GM18907 (cell line): ENCODE measurements around the gene SYPL1.

Source experiments
- ATAC-seq: cut with Tn5 transposase; IDR thresholded peaks from one replicate; pipeline ENCODE4 v1.9.1; 2021; ENCODE audit warnings: mild to moderate bottlenecking, moderate library complexity; ENCODE audit not compliant: unreplicated experiment

The SYPL1 gene

GRCh38 chr7:106122713-106123112, 10.6 kb upstream of the SYPL1 start:
- ATAC-seq = no peak

- no peak for ATAC-seq
Measured at GRCh38 chr7:106121189-106121810, 9.2 kb upstream of the SYPL1 start.

GRCh38 chr7:106120500-106120899, 8.4 kb upstream of the SYPL1 start:
- no peak for ATAC-seq

DNA sequence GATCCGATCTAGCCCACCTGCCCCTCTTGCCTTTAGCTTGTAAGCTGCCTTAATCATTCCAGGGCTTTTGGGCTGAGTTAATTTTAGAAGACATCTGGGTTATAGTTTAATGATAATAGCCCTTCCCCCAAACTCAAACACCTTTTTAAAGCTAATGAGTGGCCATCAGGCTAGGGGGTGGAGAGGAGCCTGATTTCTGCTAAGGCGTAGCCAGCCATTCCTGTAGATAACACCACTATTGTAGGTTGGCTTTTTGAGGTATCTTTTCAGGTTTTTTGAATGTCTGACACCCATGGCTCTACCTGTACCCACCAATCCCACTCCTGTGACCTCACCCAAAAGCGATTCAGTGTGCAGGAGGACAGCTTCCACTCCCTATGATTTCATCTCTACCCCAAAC, 7.6 kb upstream of the SYPL1 start:
- no peak for ATAC-seq

GRCh38 chr7:106117786-106118544, 5.9 kb upstream of the SYPL1 start:
- no peak for ATAC-seq

- ATAC-seq = no peak
Measured at GRCh38 chr7:106116161-106116704, 4.1 kb upstream of the SYPL1 start.

GRCh38 chr7:106114716-106115383, 2.7 kb upstream of the SYPL1 start:
- no peak for ATAC-seq

GRCh38 chr7:106112972-106113421, 885 bp upstream of the SYPL1 start:
- no peak for ATAC-seq

DNA sequence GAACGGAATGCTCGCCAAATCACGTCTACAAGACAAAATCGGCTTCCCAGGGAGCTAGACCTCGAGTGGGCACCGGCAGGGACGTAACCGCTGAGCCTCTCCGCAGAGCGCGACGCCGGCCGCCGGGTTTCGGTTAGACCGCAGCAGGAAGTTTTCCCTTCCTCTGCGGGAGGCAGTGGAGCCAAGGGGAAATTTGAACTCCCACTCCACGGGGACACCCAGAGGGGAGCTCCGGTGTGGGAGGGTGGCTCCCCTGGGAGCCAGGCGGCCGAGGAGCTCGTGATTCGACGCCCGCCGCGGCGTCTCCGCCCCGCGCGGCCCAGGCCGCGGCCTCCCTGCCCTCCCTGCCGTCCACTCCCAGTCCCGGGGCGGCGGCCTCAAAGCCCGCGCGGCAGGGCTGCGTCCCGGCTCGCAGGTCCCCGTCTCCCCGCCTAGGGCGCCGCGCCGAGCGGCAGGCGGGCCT, 426 bp downstream of the SYPL1 start:
- peak; percentile 45 for ATAC-seq

DNA sequence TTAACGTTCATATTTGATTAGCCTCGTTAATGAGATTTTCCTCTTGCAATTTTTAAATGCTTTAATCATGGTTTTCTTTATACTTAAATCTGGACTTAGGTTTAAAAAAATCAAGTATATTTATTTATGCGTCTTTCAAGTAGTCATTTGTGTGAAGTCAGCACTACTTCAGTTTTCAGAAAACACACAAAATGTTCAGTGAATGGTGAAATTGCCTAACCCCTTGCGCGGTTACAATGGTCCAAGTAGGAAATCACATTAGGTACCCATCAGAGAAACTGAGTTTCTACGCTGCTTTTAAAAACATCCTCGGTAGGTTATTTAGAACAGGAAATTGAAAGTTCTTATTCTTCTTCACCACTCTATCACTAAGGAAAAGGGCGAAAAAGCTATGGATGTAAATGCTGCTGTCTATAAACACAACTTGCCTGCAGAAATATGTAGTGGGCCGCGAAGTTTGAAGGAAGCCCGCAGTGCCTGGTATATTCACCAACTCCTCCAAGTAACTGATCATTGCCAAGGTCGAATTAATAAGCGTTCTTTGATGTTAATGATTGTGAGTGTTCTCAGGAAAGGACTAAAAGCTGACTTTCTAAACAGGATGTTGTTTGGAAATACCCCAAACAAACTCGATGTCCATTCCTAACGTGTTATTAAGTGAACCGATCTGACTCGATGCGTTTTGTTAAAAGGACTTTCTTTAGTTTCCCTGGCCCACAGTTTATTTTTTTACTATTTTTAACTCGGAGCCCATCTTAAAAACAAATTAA, 1.0 kb downstream of the SYPL1 start:
- no peak for ATAC-seq

DNA sequence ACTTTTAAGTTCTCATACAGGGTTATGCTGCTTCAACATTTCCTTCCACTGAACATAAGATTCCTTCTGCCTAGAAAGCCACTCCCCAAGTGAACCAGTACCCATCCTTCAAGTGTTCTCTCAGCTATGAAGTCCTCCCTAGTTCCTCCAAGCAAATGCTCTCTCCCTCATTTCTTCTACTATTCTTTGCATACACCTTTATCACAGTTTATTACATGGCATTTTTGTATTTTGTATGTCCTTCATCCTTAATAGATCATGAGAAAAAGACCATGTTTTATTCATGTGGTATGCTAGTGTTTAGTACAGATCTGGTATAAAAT, 1.9 kb downstream of the SYPL1 start:
- ATAC-seq = no peak

GRCh38 chr7:106109521-106110237, 2.4 kb downstream of the SYPL1 start:
- no peak for ATAC-seq

DNA sequence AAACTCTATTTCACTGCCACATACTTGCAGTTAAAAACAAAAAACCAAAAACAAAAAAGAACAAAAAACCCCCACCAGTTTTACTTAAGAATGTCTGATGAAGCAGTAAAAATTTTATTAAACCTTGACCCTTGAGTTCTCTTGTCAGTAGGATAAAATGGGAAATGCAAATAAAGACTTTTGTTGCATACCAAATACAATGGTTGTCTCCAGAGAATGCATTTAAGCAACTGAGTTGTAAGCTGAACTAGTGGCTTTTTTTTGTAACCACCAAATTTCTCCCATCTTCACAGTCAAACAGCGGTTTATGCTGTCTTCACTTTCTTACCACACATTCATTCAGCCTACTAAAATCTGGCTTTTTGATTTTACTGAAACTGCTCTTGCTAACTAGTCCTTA, 3.1 kb downstream of the SYPL1 start:
- ATAC-seq = no peak

DNA sequence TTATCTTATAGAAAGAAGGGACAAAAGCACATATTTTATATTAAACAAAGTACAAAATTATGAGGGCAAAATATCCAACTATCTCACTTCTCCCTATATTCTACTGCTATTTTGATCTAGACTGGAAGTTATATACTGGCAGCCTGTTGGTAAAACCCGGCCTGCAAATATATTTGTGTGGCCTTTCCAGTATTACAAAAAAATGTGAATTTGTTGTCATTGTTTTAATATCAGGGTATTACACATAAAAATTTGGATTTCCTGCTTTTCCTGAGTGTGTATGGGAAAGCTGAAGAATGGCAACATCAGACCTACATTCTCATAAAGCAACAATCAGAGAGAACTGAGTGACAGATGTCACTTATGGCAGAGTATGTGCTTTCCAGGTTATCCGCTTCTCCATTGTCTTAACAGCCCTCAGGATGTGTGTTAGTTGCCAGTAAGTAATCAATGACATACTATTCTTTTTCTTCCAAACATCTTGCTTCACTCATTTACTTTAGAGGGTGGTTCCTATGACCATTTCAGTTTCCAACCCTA, 7.3 kb downstream of the SYPL1 start:
- no peak for ATAC-seq

DNA sequence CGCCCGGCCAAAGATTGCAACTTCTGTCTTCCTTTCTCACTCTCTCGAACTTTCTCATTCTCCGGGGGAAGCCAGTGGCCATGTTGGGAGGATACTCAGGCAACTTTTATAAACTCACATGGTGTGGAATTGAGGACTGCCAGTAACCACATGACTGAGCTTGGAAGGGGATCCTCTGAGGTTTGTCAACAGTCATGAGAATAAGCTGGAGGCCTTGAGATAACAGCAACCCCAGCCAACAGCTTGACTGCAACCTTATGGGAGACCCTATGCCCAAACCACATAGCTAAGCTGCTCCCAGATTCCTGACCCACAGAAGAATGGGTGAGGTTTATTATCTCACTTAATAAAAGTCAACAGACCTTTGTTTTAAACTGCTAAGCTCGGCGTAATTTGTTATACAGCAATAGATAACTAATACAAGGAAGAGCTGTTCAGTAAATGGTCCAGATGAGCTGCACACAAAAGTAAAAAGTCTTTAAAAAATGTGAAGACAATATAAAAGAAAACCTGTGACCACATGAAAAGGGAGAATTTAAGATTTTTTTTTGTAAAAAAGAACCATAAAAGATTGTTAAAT, 9.6 kb downstream of the SYPL1 start:
- no peak for ATAC-seq

DNA sequence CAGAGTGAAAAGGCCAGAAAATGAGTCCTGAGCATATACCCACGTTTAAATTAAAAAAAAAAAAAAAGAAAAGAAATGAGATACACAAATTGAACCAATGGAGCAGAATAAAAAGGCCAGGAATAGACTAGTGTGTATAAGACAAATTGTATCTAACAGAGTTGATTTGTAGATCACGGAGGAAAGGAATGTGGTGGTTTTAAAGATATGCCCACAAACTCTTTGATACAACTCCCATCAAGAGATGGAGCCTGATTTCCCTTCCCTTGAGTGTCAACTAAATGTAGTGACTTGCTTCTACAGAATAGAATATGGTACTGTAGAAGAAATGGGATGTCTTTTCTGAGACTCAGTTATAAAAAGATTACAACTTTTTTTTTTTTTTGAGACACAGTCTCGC, 10.4 kb downstream of the SYPL1 start:
- no peak for ATAC-seq

GRCh38 chr7:106100863-106101629, 11.1 kb downstream of the SYPL1 start:
- ATAC-seq = no peak

DNA sequence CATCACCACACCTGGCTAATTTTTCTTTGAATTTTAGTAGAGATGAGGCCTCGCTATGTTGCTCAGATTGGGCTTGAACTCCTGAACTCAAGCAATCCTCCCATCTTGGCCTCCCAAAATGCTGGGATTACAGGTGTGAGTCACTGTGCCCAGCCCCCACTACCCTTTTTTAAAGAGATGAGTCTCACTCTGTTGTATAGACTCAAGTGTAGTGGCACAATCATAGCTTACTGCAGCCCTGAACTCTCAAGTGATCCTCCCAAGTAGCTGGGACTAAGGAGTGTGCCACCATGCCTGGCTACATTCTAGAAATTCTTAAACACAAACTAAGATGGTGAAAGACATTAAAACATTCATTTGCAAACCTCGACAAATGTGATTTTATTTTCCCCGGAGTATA, 12.6 kb downstream of the SYPL1 start:
- no peak for ATAC-seq

DNA sequence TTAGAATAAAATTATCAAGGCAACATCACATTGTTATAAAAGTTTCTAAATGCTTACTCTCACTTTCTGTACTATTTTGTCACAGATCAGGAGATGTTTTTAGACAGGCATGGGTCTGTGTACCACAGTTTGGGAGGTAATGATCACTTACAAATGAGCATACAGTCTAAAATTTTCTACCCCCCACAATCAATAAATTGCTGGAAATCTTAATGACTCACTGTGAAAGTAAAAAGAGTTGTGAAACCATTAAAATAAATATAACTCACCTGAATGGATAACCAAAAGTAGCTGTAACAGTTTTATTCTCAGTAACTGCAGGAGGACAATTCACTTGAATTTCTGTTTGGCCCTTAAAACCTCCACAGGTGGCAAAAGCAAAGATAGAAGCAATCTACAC, 13.2 kb downstream of the SYPL1 start:
- no peak for ATAC-seq
